Activated CD4-positive, alpha-beta T cell treated with anti-CD3 and anti-CD28 coated beads, Interleukin-2, amount 50 U/mL, for 1 hour (primary cell): ENCODE measurements around the gene IL20RB.

Source experiments
- DNase-seq: peaks from one replicate; pipeline ENCODE4 v3.0.0-alpha.2; 2020

The IL20RB gene

GRCh38 chr3:136957751-136958288 lies at the start of gene IL20RB:
Gene IL20RB, plus strand, starts transcription at chr3:136957983. Its CDS starts 131 bp downstream, at chr3:136958114.
- no peak for DNase-seq

- no peak for DNase-seq
These were observed 49.5 kb upstream of the IL20RB start for GRCh38 chr3:136908297-136908696.

- no peak for DNase-seq
These were observed 48.6 kb upstream of the IL20RB start for GRCh38 chr3:136909187-136909586.

- DNase-seq, result no peak
These were observed 47.1 kb upstream of the IL20RB start for GRCh38 chr3:136910697-136911096.

GRCh38 chr3:136913168-136913567 lies 44.6 kb upstream of the IL20RB start:
- no peak for DNase-seq

GRCh38 chr3:136914739-136915138 lies 43.0 kb upstream of the IL20RB start:
- DNase-seq, result no peak

- DNase-seq, result no peak
These were observed 41.6 kb upstream of the IL20RB start for GRCh38 chr3:136916223-136916622.

GRCh38 chr3:136919799-136920580 lies 37.8 kb upstream of the IL20RB start:
- no peak for DNase-seq

- no peak for DNase-seq
These were observed 36.7 kb upstream of the IL20RB start for GRCh38 chr3:136920904-136921611.

GRCh38 chr3:136925425-136926190 lies 32.2 kb upstream of the IL20RB start:
- no peak for DNase-seq

- no peak for DNase-seq
These were observed 29.5 kb upstream of the IL20RB start for GRCh38 chr3:136928240-136928639.

- DNase-seq, result no peak
These were observed 27.7 kb upstream of the IL20RB start for GRCh38 chr3:136929977-136930670.

GRCh38 chr3:136931606-136932005 lies 26.2 kb upstream of the IL20RB start:
- DNase-seq, result no peak

GRCh38 chr3:136932523-136932922 lies 25.3 kb upstream of the IL20RB start:
- DNase-seq, result no peak

- DNase-seq, result no peak
These were observed 24.6 kb upstream of the IL20RB start for GRCh38 chr3:136932978-136933772.

GRCh38 chr3:136937175-136937574 lies 20.6 kb upstream of the IL20RB start:
- DNase-seq, result no peak

GRCh38 chr3:136937851-136938250 lies 19.9 kb upstream of the IL20RB start:
- DNase-seq, result no peak

- no peak for DNase-seq
These were observed 19.4 kb upstream of the IL20RB start for GRCh38 chr3:136938334-136938733.

GRCh38 chr3:136939489-136939888 lies 18.3 kb upstream of the IL20RB start:
- no peak for DNase-seq

- no peak for DNase-seq
These were observed 15.0 kb upstream of the IL20RB start for GRCh38 chr3:136942803-136943202.

- no peak for DNase-seq
These were observed 14.3 kb upstream of the IL20RB start for GRCh38 chr3:136943436-136943835.

- DNase-seq, result no peak
These were observed 10.8 kb upstream of the IL20RB start for GRCh38 chr3:136946978-136947377.
